KOPT-K1 (cell line): Measurements from ENCODE around the gene SEC22C.
"Not testable (repeated sequence)": the region's sequence is repeated elsewhere in the genome, so short reads cannot be mapped to it uniquely, and the experiment has no call there.

Experiments used
- H3K27ac ChIP-seq: fragments of 200-600 bp; sonication (generic); 2 replicates; pipeline ENCODE4 v1.5.1; 2016; ENCODE audit warnings: antibody characterized with exemption, mild to moderate bottlenecking, low read depth, low read length; ENCODE audit not compliant: poor library complexity, severe bottlenecking
- H3K36me3 ChIP-seq: fragments of 200-600 bp; sonication (generic); 2 replicates; pipeline ENCODE4 v1.5.1; 2017; ENCODE audit warnings: antibody characterized with exemption, mild to moderate bottlenecking, low read length, moderate library complexity; ENCODE audit not compliant: insufficient read depth
- H3K9me3 ChIP-seq: fragments of 200-600 bp; sonication (generic); 2 replicates; pipeline ENCODE4 v1.5.1; 2017; ENCODE audit warnings: antibody characterized with exemption, low read length, mild to moderate bottlenecking; ENCODE audit not compliant: insufficient read depth, poor library complexity, severe bottlenecking

Gene SEC22C

GRCh38 chr3:42581709-42582473 is at the start of gene SEC22C:
TSS of gene SEC22C (minus strand) at chr3:42581967. CDS start at chr3:42569046, 12,921 bp downstream.
- no peaks in the 10 kb centered on the region for H3K9me3 ChIP-seq
- peak within 1 kb of the TSS; percentile 74 for H3K27ac ChIP-seq
- H3K36me3 ChIP-seq: peaks cover 4% of the 10 kb centered on the region; the same call in 1 of the 2 replicates

GRCh38 chr3:42613462-42613861 is 31.7 kb upstream of the SEC22C start:
- Histone ChIP-seq H3K27ac (no peak overlapping the region), H3K9me3 (no peaks in the 10 kb centered on the region), H3K36me3 (peaks cover 87% of the 10 kb centered on the region)

- Histone ChIP-seq H3K9me3 (no peaks in the 10 kb centered on the region), H3K36me3 (peaks cover 88% of the 10 kb centered on the region), H3K27ac (no peak overlapping the region)
These were observed 31.2 kb upstream of the SEC22C start for GRCh38 chr3:42612928-42613327.

GRCh38 chr3:42612217-42612616 is 30.4 kb upstream of the SEC22C start:
- peaks cover 88% of the 10 kb centered on the region for H3K36me3 ChIP-seq
- no peak overlapping the region for H3K27ac ChIP-seq
- H3K9me3 ChIP-seq: no peaks in the 10 kb centered on the region

- Histone ChIP-seq H3K9me3 (no peaks in the 10 kb centered on the region), H3K36me3 (peaks cover 88% of the 10 kb centered on the region), H3K27ac (no peak overlapping the region)
These were observed 29.2 kb upstream of the SEC22C start for GRCh38 chr3:42610976-42611375.

- Histone ChIP-seq H3K36me3 (peaks cover 92% of the 10 kb centered on the region), H3K27ac (no peak overlapping the region), H3K9me3 (peaks cover 8% of the 10 kb centered on the region)
These were observed 26.8 kb upstream of the SEC22C start for GRCh38 chr3:42608581-42608980.

GRCh38 chr3:42605546-42606173 is 23.9 kb upstream of the SEC22C start:
- H3K27ac ChIP-seq: no peak overlapping the region
- peaks cover 15% of the 10 kb centered on the region for H3K9me3 ChIP-seq
- H3K36me3 ChIP-seq: peaks cover 80% of the 10 kb centered on the region

GRCh38 chr3:42602961-42603360 is 21.2 kb upstream of the SEC22C start:
- no peak overlapping the region for H3K27ac ChIP-seq
- H3K9me3 ChIP-seq: peaks cover 15% of the 10 kb centered on the region
- H3K36me3 ChIP-seq: peaks cover 53% of the 10 kb centered on the region

GRCh38 chr3:42601896-42602581 is 20.3 kb upstream of the SEC22C start:
- peaks cover 44% of the 10 kb centered on the region for H3K36me3 ChIP-seq
- peak overlapping the region; percentile 77 for H3K27ac ChIP-seq

GRCh38 chr3:42600958-42601675 is 19.4 kb upstream of the SEC22C start:
- peaks cover 43% of the 10 kb centered on the region for H3K36me3 ChIP-seq
- peak overlapping the region; percentile 77 for H3K27ac ChIP-seq
- peaks cover 15% of the 10 kb centered on the region for H3K9me3 ChIP-seq

More at GRCh38 chr3:42601896-42602581, 20.3 kb upstream of the SEC22C start:
- H3K9me3 ChIP-seq: peaks cover 15% of the 10 kb centered on the region

- H3K36me3 ChIP-seq: peaks cover 43% of the 10 kb centered on the region
- peak within 1 kb of the TSS; percentile 77 for H3K27ac ChIP-seq
- peaks cover 15% of the 10 kb centered on the region for H3K9me3 ChIP-seq
These were observed 18.6 kb upstream of the SEC22C start, which contains the start of gene NKTR for GRCh38 chr3:42600111-42600957. TSS of gene NKTR (plus strand) at chr3:42600686. CDS start at chr3:42601007, 321 bp downstream.

GRCh38 chr3:42597098-42597497 is 15.3 kb upstream of the SEC22C start:
- H3K36me3 ChIP-seq: peaks cover 48% of the 10 kb centered on the region
- not testable (repeated sequence) for H3K9me3 ChIP-seq, H3K27ac ChIP-seq

GRCh38 chr3:42595682-42596081 is 13.9 kb upstream of the SEC22C start:
- Histone ChIP-seq H3K27ac (no peak overlapping the region), H3K9me3 (no peaks in the 10 kb centered on the region), H3K36me3 (peaks cover 52% of the 10 kb centered on the region)

GRCh38 chr3:42593635-42594034 is 11.9 kb upstream of the SEC22C start:
- Histone ChIP-seq H3K9me3 (no peaks in the 10 kb centered on the region), H3K36me3 (peaks cover 52% of the 10 kb centered on the region), H3K27ac (no peak overlapping the region)
